HepG2 (cell line): Measurements from ENCODE around the gene RBP2. TPM values are rescaled to one million over a fixed set of nuclear protein-coding genes. Genes with fewer than 3 reads are reported as not detected.

Experiments
- ATAC-seq: fragments of 200-7000 bp; cut with Tn5 transposase; 3 replicates; pipeline ENCODE4 v1.9.1; 2020; ENCODE audit warnings: mild to moderate bottlenecking, moderate library complexity
- BruUV-seq: library from RNA; stranded (reverse); fragments of 400-500 nt; replicated peaks from 2 replicates; lab custom pipeline; 2021; lab: Mats Ljungman, UMichigan
- CTCF ChIA-PET: fragments of 300-600 bp; formaldehyde crosslinking; extraction: SDS; loops from one replicate; lab custom pipeline; 2021; ENCODE audit warnings: low total read pairs, inconsistent platforms, low intra/inter-chr PET ratio; lab: Yijun Ruan, JAX
- POLR2A ChIA-PET: fragments of 350-600 bp; sonication (Branson Sonifier 250); formaldehyde crosslinking; loops from one replicate; lab custom pipeline; 2020; ENCODE audit warnings: antibody characterized with exemption, inconsistent platforms; lab: Yijun Ruan, JAX
- DNase-seq: peaks from one replicate; pipeline ENCODE4 v3.0.0-alpha.2; 2015; ENCODE audit warnings: low spot score
- FAIRE-seq: peaks from 3 replicates; lab custom pipeline; 2011; peaks lifted over from hg19 to GRCh38; lab: Jason Lieb, UNC
- H2AFZ ChIP-seq: one replicate; pipeline ENCODE4 v1.6.1; 2011; ENCODE audit warnings: low read length, inconsistent platforms
- H3K27ac ChIP-seq: fragments of 300-600 bp; 3 replicates; pipeline ENCODE4 v1.8.0; 2011; ENCODE audit warnings: mixed run types, mild to moderate bottlenecking, mixed read lengths, low read length, inconsistent platforms; ENCODE audit not compliant: insufficient read depth; ENCODE audit errors: extremely low read length
- H3K27me3 ChIP-seq, 2 experiments: fragments of 200-600 bp in 1 of 2; 2 replicates in 1 of 2; 3 replicates in 1 of 2; pipeline versions ENCODE4 v1.6.0 to v1.8.0; 2011; ENCODE audit warnings: low read length in 2 of 2, mild to moderate bottlenecking in 2 of 2, moderate library complexity in 2 of 2, inconsistent platforms in 1 of 2; ENCODE audit not compliant: insufficient read depth in 2 of 2, control insufficient read depth in 1 of 2
- H3K36me3 ChIP-seq, 2 experiments: fragments of 200-600 bp in 1 of 2; replicated peaks in 1 of 2; 2 replicates in 1 of 2; 3 replicates in 1 of 2; pipeline versions ENCODE4 v1.5.1 to v1.8.0; 2011; ENCODE audit warnings: low read length in 2 of 2, inconsistent platforms in 1 of 2; ENCODE audit not compliant: insufficient read depth in 2 of 2, control insufficient read depth in 1 of 2
- H3K4me1 ChIP-seq: 2 replicates; pipeline ENCODE4 v1.5.1; 2012; ENCODE audit warnings: low read length, inconsistent platforms; ENCODE audit not compliant: insufficient read depth
- H3K4me2 ChIP-seq: 2 replicates; pipeline ENCODE4 v1.6.0; 2011; ENCODE audit warnings: low read depth, low read length, inconsistent platforms
- H3K4me3 ChIP-seq, 3 experiments: fragments of 200-600 bp in 1 of 3; sonication (generic), shearing (Covaris generic) in 1 of 3; replicated peaks in 1 of 3; 2 replicates each; pipeline ENCODE4 v1.5.1; 2011 to 2016; ENCODE audit warnings: low read length in 3 of 3, inconsistent platforms in 2 of 3, low read depth in 2 of 3, mild to moderate bottlenecking in 2 of 3, control low read depth in 1 of 3, mixed read lengths in 1 of 3; ENCODE audit not compliant: insufficient read depth in 1 of 3
- H3K79me2 ChIP-seq: one replicate; pipeline ENCODE4 v1.6.1; 2011; ENCODE audit warnings: low read length, inconsistent platforms; ENCODE audit not compliant: insufficient read depth
- H3K9ac ChIP-seq: 2 replicates; pipeline ENCODE4 v1.6.0; 2011; ENCODE audit warnings: mild to moderate bottlenecking, low read depth, low read length, inconsistent platforms; ENCODE audit not compliant: insufficient read depth
- H3K9me3 ChIP-seq: 2 replicates; pipeline ENCODE4 v1.5.1; 2012; ENCODE audit warnings: mild to moderate bottlenecking, low read length
- H4K20me1 ChIP-seq: 2 replicates; pipeline ENCODE4 v1.6.0; 2011; ENCODE audit warnings: inconsistent platforms, mild to moderate bottlenecking, low read length, moderate library complexity; ENCODE audit not compliant: insufficient read depth
- ARID5B ChIP-seq: IDR thresholded peaks from 2 replicates; pipeline ENCODE4 v1.4.0; 2020; ENCODE audit warnings: mild to moderate bottlenecking, missing genetic modification reagents
- EP300 ChIP-seq, 3 experiments: sonication (generic) in 1 of 3; formaldehyde crosslinking in 1 of 3; IDR thresholded peaks; 2 replicates each; pipeline versions ENCODE4 v1.5.1 to v1.6.1; 2011 to 2020; ENCODE audit warnings: low read depth in 2 of 3, low read length in 2 of 3, borderline replicate concordance in 1 of 3, improper control_type of control experiment in 1 of 3, mild to moderate bottlenecking in 1 of 3, missing genetic modification reagents in 1 of 3, moderate library complexity in 1 of 3
- LRRFIP1 ChIP-seq: sonication (generic); formaldehyde crosslinking; conservative IDR thresholded peaks from 2 replicates; pipeline ENCODE4 v1.4.0; 2020; ENCODE audit warnings: missing genetic modification reagents
- NFATC3 ChIP-seq: sonication (generic); formaldehyde crosslinking; IDR thresholded peaks from 2 replicates; pipeline ENCODE4 v1.5.1; 2020; ENCODE audit warnings: mild to moderate bottlenecking, missing genetic modification reagents
- NFKBIZ ChIP-seq: IDR thresholded peaks from 2 replicates; pipeline ENCODE4 v1.6.1; 2018; ENCODE audit warnings: missing genetic modification reagents, missing compliant biosample characterization
- NR2F1 ChIP-seq, 2 experiments: fragments of 450-650 bp in 1 of 2; formaldehyde crosslinking in 1 of 2; IDR thresholded peaks; 2 replicates each; pipeline versions ENCODE4 v1.5.0 to v1.6.1; 2016 to 2020; ENCODE audit warnings: mild to moderate bottlenecking in 1 of 2, missing compliant biosample characterization in 1 of 2, missing genetic modification reagents in 1 of 2, moderate library complexity in 1 of 2
- PAF1 ChIP-seq: IDR thresholded peaks from 2 replicates; pipeline ENCODE4 v1.6.1; 2016; ENCODE audit warnings: missing genetic modification reagents, missing compliant biosample characterization
- TFE3 ChIP-seq: IDR thresholded peaks from 2 replicates; pipeline ENCODE4 v1.6.1; 2016
- ZNF160 ChIP-seq: sonication (generic); formaldehyde crosslinking; IDR thresholded peaks from 2 replicates; pipeline ENCODE4 v1.8.0; 2022; ENCODE audit warnings: mild to moderate bottlenecking, inconsistent platforms, missing genetic modification reagents
- ZNF441 ChIP-seq: sonication (generic); formaldehyde crosslinking; IDR thresholded peaks from 2 replicates; pipeline ENCODE4 v1.7.0; 2021; ENCODE audit warnings: missing genetic modification reagents, borderline replicate concordance
- ZNF513 ChIP-seq: sonication (generic); formaldehyde crosslinking; conservative IDR thresholded peaks from 2 replicates; pipeline ENCODE4 v1.5.0; 2020; ENCODE audit warnings: missing genetic modification reagents
- ZNF724P ChIP-seq: sonication (generic); formaldehyde crosslinking; IDR thresholded peaks from 2 replicates; pipeline ENCODE4 v1.8.0; 2022; ENCODE audit warnings: missing genetic modification reagents, borderline replicate concordance
- ZNF784 ChIP-seq: sonication (generic); formaldehyde crosslinking; IDR thresholded peaks from 2 replicates; pipeline ENCODE4 v1.5.1; 2020; ENCODE audit warnings: missing genetic modification reagents, mild to moderate bottlenecking, borderline replicate concordance
- WGBS: methylation state at CpG from one replicate; pipeline ENCODE4 v1.1.6; 2017; ENCODE audit warnings: low lambda C conversion rate; 5-methylcytosine and 5-hydroxymethylcytosine counted together
- in situ Hi-C: cut with HindIII; loops from 2 replicates; pipeline ENCODE4 v1.10.0; 2017; ENCODE audit warnings: low pct_unique_long_range_greater_than_20kb; ENCODE audit not compliant: extremely low pct_ligation_motif_present
- intact Hi-C: fragments of 100-400 bp; cut with micrococcal nuclease; formaldehyde crosslinking; loops from one replicate; pipeline ENCODE4 v1.10.0; 2022; ENCODE audit not compliant: unreplicated experiment
- polyA plus RNA-seq, 8 experiments: library from polyadenylated mRNA; depleted of rRNA in 3 of 8; stranded (reverse) in 7 of 8; unstranded in 1 of 8; fragments of >200 nt; fragmentation: Illumina TruSeq in 4 of 8; extraction: Trizol in 4 of 8; gene quantifications; 2 replicates each; pipeline versions ENCODE4 v1.2.1 to v1.2.3, GENCODE V29; 2011 to 2016; ENCODE audit warnings: low read depth in 4 of 8, missing spikeins in 1 of 8, mixed read lengths in 1 of 8; ENCODE audit not compliant: insufficient read depth in 1 of 8
- total RNA-seq, 5 experiments: library from RNA; depleted of rRNA; stranded (reverse); fragments of >200 nt; fragmentation: Illumina TruSeq; extraction: Trizol; gene quantifications; 2 replicates each; pipeline ENCODE4 v1.2.3, GENCODE V29; 2016; ENCODE audit warnings: low read depth in 1 of 5

The RBP2 gene
- total and polyA plus RNA-seq, 2 of the 13 experiments (the other 11 are each of a cell fraction or from before 2014, with no cell fraction given) = 0.17 to 2.5 TPM

GRCh38 chr3:139518306-139518705, 42.0 kb upstream of the RBP2 start:
- intact Hi-C loops = no loop called here
- Histone ChIP-seq H3K9ac (no peak overlapping the region), H2AFZ (no peak overlapping the region), H3K9me3 (no peaks in the 10 kb centered on the region), H3K4me2 (no peak overlapping the region), H3K27me3 (no peaks in the 10 kb centered on the region), H3K36me3 (no peaks in the 10 kb centered on the region), H3K27ac (no peak overlapping the region), H3K4me3 (no peak overlapping the region), H3K79me2 (no peaks in the 10 kb centered on the region), H3K4me1 (no peaks in the 10 kb centered on the region), H4K20me1 (no peaks in the 10 kb centered on the region)
- BruUV-seq = no TSS peak
- DNase-seq = no peak
- no peak for FAIRE-seq
- in situ Hi-C loops = no loop called here
- WGBS = 62% methylated on average over 3 of the region's 6 CpGs
- POLR2A ChIA-PET = no interaction called here
- CTCF ChIA-PET = no interaction called here
- ATAC-seq = no peak
- TF ChIP-seq NR2F1 (CRISPR knock-in tag; IDR thresholded peaks at IDR 0.05) (no peak), ZNF441 (no peak), NFATC3 (CRISPR knock-in tag) (no peak), ZNF724P (no peak), ZNF784 (CRISPR knock-in tag) (no peak), TFE3 (CRISPR knock-in tag) (no peak), LRRFIP1 (no peak), PAF1 (no peak), NFKBIZ (CRISPR knock-in tag) (no peak), EP300 (IDR thresholded peaks at IDR 0.05; ENCODE audit: low read depth in 2 of 2, low read length in 2 of 2) (no peak), EP300 (CRISPR knock-in tag; IDR thresholded peaks at IDR 0.05; ENCODE audit: borderline replicate concordance) (no peak), ZNF160 (CRISPR knock-in tag) (no peak), ZNF513 (CRISPR knock-in tag) (no peak), ARID5B (no peak)
